H1 (cell line): ENCODE data around the gene CADM1. TPM values are rescaled to one million over a fixed set of nuclear protein-coding genes. Genes with fewer than 3 reads are reported as not detected.

Source experiments
- CBX5 ChIP-seq: fragments of 300-800, 300-1000 bp; sonication (generic); IDR thresholded peaks from 2 replicates; pipeline ENCODE4 v1.7.1; 2016; ENCODE audit warnings: antibody characterized with exemption, low read length, low read depth
- EZH2 ChIP-seq: fragments of 200-600 bp; sonication (generic); IDR thresholded peaks from 2 replicates; pipeline ENCODE4 v1.7.1; 2012; ENCODE audit warnings: low read depth, mild to moderate bottlenecking, moderate library complexity, low read length, inconsistent platforms; ENCODE audit not compliant: severe bottlenecking
- FOSL1 ChIP-seq: IDR thresholded peaks from 2 replicates; pipeline ENCODE4 v1.6.1; 2011; ENCODE audit warnings: mild to moderate bottlenecking, low read depth, low read length, moderate library complexity; ENCODE audit not compliant: insufficient read depth
- JUN ChIP-seq: IDR thresholded peaks from 2 replicates; pipeline ENCODE4 v1.6.1; 2011; ENCODE audit warnings: low read depth, mild to moderate bottlenecking, improper control_type of control experiment, low read length
- POU5F1 ChIP-seq: IDR thresholded peaks from 2 replicates; pipeline ENCODE4 v1.6.1; 2011; ENCODE audit warnings: low read depth, mild to moderate bottlenecking, low read length, moderate library complexity
- RFX5 ChIP-seq: IDR thresholded peaks from 2 replicates; pipeline ENCODE4 v1.6.1; 2011; ENCODE audit warnings: low read depth, low read length, improper control_type of control experiment, borderline replicate concordance
- RNF2 ChIP-seq: fragments of 200-900, 300-1000 bp; sonication (generic); IDR thresholded peaks from 2 replicates; pipeline ENCODE4 v1.7.1; 2016; ENCODE audit warnings: borderline replicate concordance, low read depth, mild to moderate bottlenecking, antibody characterized with exemption, low read length; ENCODE audit not compliant: poor library complexity, severe bottlenecking; ENCODE audit errors: missing control alignments
- SAP30 ChIP-seq: fragments of 300-600 bp; sonication (generic); IDR thresholded peaks from 2 replicates; pipeline ENCODE4 v1.7.1; 2012; ENCODE audit warnings: low read length, moderate library complexity, mild to moderate bottlenecking, inconsistent platforms; ENCODE audit not compliant: insufficient read depth, insufficient replicate concordance
- polyA plus RNA-seq, 7 experiments: library from polyadenylated mRNA; depleted of rRNA in 3 of 7; stranded (reverse) in 5 of 7; unstranded in 2 of 7; fragments of >200 nt in 5 of 7; fragments of 200-250 nt in 2 of 7; gene quantifications; 1 replicate in 5 of 7; 2 replicates in 1 of 7; 4 replicates in 1 of 7; pipeline versions ENCODE4 v1.2.1 to v1.2.3, GENCODE V29; 2011 to 2013; ENCODE audit warnings: missing spikeins in 2 of 7, mixed read lengths in 2 of 7
- total RNA-seq: library from RNA; stranded (reverse); fragmentation: NEBNext Ultra II Directional; extraction: Animal tissue kit (Norgen Biotek cat#: 25700); gene quantifications from 2 replicates; pipeline ENCODE4 v1.2.1, GENCODE V29; 2021

CADM1 gene
- total and polyA plus RNA-seq, 2 of the 8 experiments (the other 6 are each of a cell fraction or from before 2014, with no cell fraction given): 8.3 to 25.3 TPM

DNA sequence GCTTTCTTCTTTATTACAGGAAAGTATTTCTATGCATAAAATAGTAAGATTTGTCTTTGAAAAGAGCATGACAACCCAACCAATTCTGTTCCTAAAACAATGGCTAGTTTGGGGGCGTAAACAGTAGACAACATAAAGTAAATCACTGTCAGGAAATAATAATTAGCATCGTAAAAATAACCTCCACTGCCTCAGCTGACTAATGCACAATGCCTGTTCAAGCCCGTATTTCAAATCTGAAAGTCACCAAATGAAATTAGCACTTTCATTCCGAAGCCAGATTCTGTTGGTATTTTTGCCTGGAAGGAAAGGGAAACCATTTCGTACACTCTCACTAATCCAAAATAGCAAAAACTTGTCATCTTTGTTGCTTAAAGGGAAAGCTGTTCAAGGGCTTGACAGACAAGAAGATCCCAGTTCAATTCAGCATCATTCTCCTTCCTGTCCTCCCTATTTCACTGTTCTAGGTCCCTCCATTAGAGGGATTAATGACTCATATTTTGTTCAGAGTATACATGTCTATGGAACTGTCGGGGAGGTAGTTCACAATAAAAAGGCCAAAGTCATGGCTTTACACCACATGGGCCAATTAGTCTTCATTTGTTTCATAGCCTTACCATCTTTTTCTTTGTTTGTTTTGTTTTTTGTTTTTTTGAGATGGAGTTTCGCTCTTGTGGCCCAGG lies 154.7 kb downstream of the CADM1 start (continued):
- TF ChIP-seq CBX5 (no peak), POU5F1 (no peak), EZH2 (no peak), RNF2 (no peak), JUN (no peak), SAP30 (no peak), RFX5 (no peak), FOSL1 (no peak)
